ENCODE data around the gene THOC6. TPM values are rescaled to one million over a fixed set of nuclear protein-coding genes. Genes with fewer than 3 reads are reported as not detected.

The THOC6 gene
- total and polyA plus RNA-seq, 9 of the 15 experiments (the other 6 are each of a cell fraction or from before 2014, with no cell fraction given), result 2.5 to 65.4 (median 42.3) TPM

- TF ChIP-seq MXD1 (CRISPR knock-in tag; IDR thresholded peaks at IDR 0.05; ENCODE audit: borderline replicate concordance, poor library complexity, severe bottlenecking), result no peak
- TF ChIP-seq, protein P1, sequence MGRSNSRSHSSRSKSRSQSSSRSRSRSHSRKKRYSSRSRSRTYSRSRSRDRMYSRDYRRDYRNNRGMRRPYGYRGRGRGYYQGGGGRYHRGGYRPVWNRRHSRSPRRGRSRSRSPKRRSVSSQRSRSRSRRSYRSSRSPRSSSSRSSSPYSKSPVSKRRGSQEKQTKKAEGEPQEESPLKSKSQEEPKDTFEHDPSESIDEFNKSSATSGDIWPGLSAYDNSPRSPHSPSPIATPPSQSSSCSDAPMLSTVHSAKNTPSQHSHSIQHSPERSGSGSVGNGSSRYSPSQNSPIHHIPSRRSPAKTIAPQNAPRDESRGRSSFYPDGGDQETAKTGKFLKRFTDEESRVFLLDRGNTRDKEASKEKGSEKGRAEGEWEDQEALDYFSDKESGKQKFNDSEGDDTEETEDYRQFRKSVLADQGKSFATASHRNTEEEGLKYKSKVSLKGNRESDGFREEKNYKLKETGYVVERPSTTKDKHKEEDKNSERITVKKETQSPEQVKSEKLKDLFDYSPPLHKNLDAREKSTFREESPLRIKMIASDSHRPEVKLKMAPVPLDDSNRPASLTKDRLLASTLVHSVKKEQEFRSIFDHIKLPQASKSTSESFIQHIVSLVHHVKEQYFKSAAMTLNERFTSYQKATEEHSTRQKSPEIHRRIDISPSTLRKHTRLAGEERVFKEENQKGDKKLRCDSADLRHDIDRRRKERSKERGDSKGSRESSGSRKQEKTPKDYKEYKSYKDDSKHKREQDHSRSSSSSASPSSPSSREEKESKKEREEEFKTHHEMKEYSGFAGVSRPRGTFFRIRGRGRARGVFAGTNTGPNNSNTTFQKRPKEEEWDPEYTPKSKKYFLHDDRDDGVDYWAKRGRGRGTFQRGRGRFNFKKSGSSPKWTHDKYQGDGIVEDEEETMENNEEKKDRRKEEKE (IDR thresholded peaks at IDR 0.05; ENCODE audit: borderline replicate concordance in 1 of 2, control insufficient read depth in 1 of 2, low read depth in 2 of 2, low read length in 1 of 2), result no peak
- no peak for TF ChIP-seq PHF20 (IDR thresholded peaks at IDR 0.05; ENCODE audit: partially characterized antibody)
- no peak for TF ChIP-seq MCM3 (IDR thresholded peaks at IDR 0.05)
- no peak for TF ChIP-seq STAT5B (CRISPR knock-in tag; IDR thresholded peaks at IDR 0.05)
- TF ChIP-seq GABPB1 (CRISPR knock-in tag; IDR thresholded peaks at IDR 0.05), result peak; percentile 8; the same call in 1 of the 2 replicates
- TF ChIP-seq ZNF696 (CRISPR knock-in tag; conservative IDR thresholded peaks at IDR 0.05), result no peak
- TF ChIP-seq SRSF7 (optimal IDR thresholded peaks at IDR 0.05; ENCODE audit: low read depth, low read length), result no peak
- peak in 1 of 2 experiments; percentile 76; a peak in 1 of 4 replicates for TF ChIP-seq HDAC1 (IDR thresholded peaks at IDR 0.05)
- TF ChIP-seq RHOXF2B (CRISPR knock-in tag; conservative IDR thresholded peaks at IDR 0.05), result no peak
- no peak for TF ChIP-seq WHSC1 (IDR thresholded peaks at IDR 0.05; ENCODE audit: low read length)
- peak; percentile 89 for TF ChIP-seq NFIC (IDR thresholded peaks at IDR 0.05)
- TF ChIP-seq ZKSCAN8 (CRISPR knock-in tag; IDR thresholded peaks at IDR 0.05), result no peak
- no peak for TF ChIP-seq HIVEP1 (CRISPR knock-in tag; IDR thresholded peaks at IDR 0.05)
- TF ChIP-seq MLLT1 (IDR thresholded peaks at IDR 0.05), result 0 out of 4 replicates have a peak, but pooled peaks of 1 of the 2 experiments have one; percentile 10
- TF ChIP-seq L3MBTL2 (IDR thresholded peaks at IDR 0.05), result 0 out of 2 replicates have a peak, but pooled peaks have one; percentile 18
- no peak for TF ChIP-seq FOXA1 (IDR thresholded peaks at IDR 0.05; ENCODE audit: borderline replicate concordance)
- peak; percentile 83 for TF ChIP-seq MYNN (IDR thresholded peaks at IDR 0.05)
- TF ChIP-seq MYNN (CRISPR knock-in tag; IDR thresholded peaks at IDR 0.05), result no peak
- TF ChIP-seq ZBTB9 (CRISPR knock-in tag; IDR thresholded peaks at IDR 0.05), result no peak
- TF ChIP-seq BHLHE40 (IDR thresholded peaks at IDR 0.05; ENCODE audit: low read length), result no peak; the same call in 1 of the 2 replicates
Measured at GRCh38 chr16:3020604-3021448, 3.0 kb upstream of the THOC6 start (continued).

All from K562 (cell line).